ENCODE data around the gene YIPF5. TPM values are rescaled to one million over a fixed set of nuclear protein-coding genes. Genes with fewer than 3 reads are reported as not detected.

The YIPF5 gene
- total RNA-seq, 1 donor from 2014 or later: 26.1 TPM

- H3K4me3 ChIP-seq: no peak overlapping the region
- H3K36me3 ChIP-seq: no peaks in the 10 kb centered on the region
- intact Hi-C loops (cut with micrococcal nuclease): no loop called here
- H3K27me3 ChIP-seq (ENCODE audit: low read depth): no peaks in the 10 kb centered on the region
- DNase-seq: no peak
- no peak for TF ChIP-seq CTCF (IDR thresholded peaks at IDR 0.05; ENCODE audit: borderline replicate concordance)
- peaks cover 13% of the 10 kb centered on the region for H3K4me1 ChIP-seq
- H3K27ac ChIP-seq (replicated peaks): no peak overlapping the region
- H3K9me3 ChIP-seq (replicated peaks): peaks cover 4% of the 10 kb centered on the region
These were observed 35.2 kb downstream of the YIPF5 start for GRCh38 chr5:144135113-144135762.

GRCh38 chr5:144134194-144134826 lies 36.1 kb downstream of the YIPF5 start:
- DNase-seq: no peak
- peaks cover 4% of the 10 kb centered on the region for H3K9me3 ChIP-seq (replicated peaks)

GRCh38 chr5:144133050-144133633 lies 37.3 kb downstream of the YIPF5 start:
- DNase-seq: no peak
- no peak for TF ChIP-seq CTCF (IDR thresholded peaks at IDR 0.05; ENCODE audit: borderline replicate concordance)
- peaks cover 5% of the 10 kb centered on the region for H3K4me1 ChIP-seq
- no peaks in the 10 kb centered on the region for H3K27me3 ChIP-seq (ENCODE audit: low read depth)
- intact Hi-C loops (cut with micrococcal nuclease): no loop called here
- H3K9me3 ChIP-seq (replicated peaks): peaks cover 4% of the 10 kb centered on the region
- no peak overlapping the region for H3K27ac ChIP-seq (replicated peaks)
- no peak overlapping the region for H3K4me3 ChIP-seq
- H3K36me3 ChIP-seq: no peaks in the 10 kb centered on the region

More at GRCh38 chr5:144134194-144134826, 36.1 kb downstream of the YIPF5 start:
- H3K27me3 ChIP-seq (ENCODE audit: low read depth): no peaks in the 10 kb centered on the region
- intact Hi-C loops (cut with micrococcal nuclease): no loop called here
- no peak overlapping the region for H3K4me3 ChIP-seq
- H3K4me1 ChIP-seq: peaks cover 5% of the 10 kb centered on the region
- H3K36me3 ChIP-seq: no peaks in the 10 kb centered on the region
- no peak overlapping the region for H3K27ac ChIP-seq (replicated peaks)
- TF ChIP-seq CTCF (IDR thresholded peaks at IDR 0.05; ENCODE audit: borderline replicate concordance): no peak

- no peak overlapping the region for H3K27ac ChIP-seq (replicated peaks)
- no peaks in the 10 kb centered on the region for H3K36me3 ChIP-seq
- intact Hi-C loops (cut with micrococcal nuclease): no loop called here
- DNase-seq: no peak
- no peaks in the 10 kb centered on the region for H3K27me3 ChIP-seq (ENCODE audit: low read depth)
- H3K4me3 ChIP-seq: no peak overlapping the region
- H3K4me1 ChIP-seq: peaks cover 5% of the 10 kb centered on the region
- no peak for TF ChIP-seq CTCF (IDR thresholded peaks at IDR 0.05; ENCODE audit: borderline replicate concordance)
- H3K9me3 ChIP-seq (replicated peaks): peaks cover 4% of the 10 kb centered on the region
These were observed 39.2 kb downstream of the YIPF5 start for GRCh38 chr5:144131261-144131660.

- H3K27ac ChIP-seq (replicated peaks): no peak overlapping the region
- H3K36me3 ChIP-seq: no peaks in the 10 kb centered on the region
- peaks cover 3% of the 10 kb centered on the region for H3K4me1 ChIP-seq
- no peak overlapping the region for H3K4me3 ChIP-seq
- H3K27me3 ChIP-seq (ENCODE audit: low read depth): no peaks in the 10 kb centered on the region
- intact Hi-C loops (cut with micrococcal nuclease): no loop called here
- H3K9me3 ChIP-seq (replicated peaks): peaks cover 4% of the 10 kb centered on the region
- DNase-seq: no peak
- no peak for TF ChIP-seq CTCF (IDR thresholded peaks at IDR 0.05; ENCODE audit: borderline replicate concordance)
These were observed 40.2 kb downstream of the YIPF5 start for GRCh38 chr5:144130306-144130705.

Measured in left ventricle myocardium inferior (tissue), 1 donor.